Caco-2 (cell line): Measurements from ENCODE around the gene PBX2. TPM values are rescaled to one million over a fixed set of nuclear protein-coding genes. Genes with fewer than 3 reads are reported as not detected.
A peak's percentile ranks its signal among the peaks of the same experiment; 100 is the strongest.

Experiments
- BruUV-seq: library from RNA; stranded (reverse); fragments of 400-500 nt; replicated peaks from 2 replicates; lab custom pipeline; 2021; lab: Mats Ljungman, UMichigan
- CTCF ChIA-PET: fragments of 300-600 bp; sonication (Branson Sonifier 250); formaldehyde crosslinking; loops from one replicate; lab custom pipeline; 2022; ENCODE audit warnings: antibody characterized with exemption; lab: Charles Lee
- POLR2A ChIA-PET: fragments of 300-600 bp; sonication (Branson Sonifier 250); formaldehyde crosslinking; loops from one replicate; lab custom pipeline; 2022; ENCODE audit warnings: antibody characterized with exemption; lab: Charles Lee
- DNase-seq, 2 experiments: peaks; one replicate each; pipeline versions ENCODE4 v3.0.0 to v3.0.0-alpha.2; 2020 to 2022
- H3K27me3 ChIP-seq: replicated peaks from 2 replicates; pipeline ENCODE4 v1.6.0; 2011; ENCODE audit warnings: low read length; ENCODE audit not compliant: control insufficient read depth, insufficient read depth
- H3K36me3 ChIP-seq: 2 replicates; pipeline ENCODE4 v1.5.1; 2011; ENCODE audit warnings: low read length; ENCODE audit not compliant: control insufficient read depth, insufficient read depth
- H3K4me1 ChIP-seq: fragments of 250-450 bp; sonication (Bioruptor Pico); 2 replicates; pipeline ENCODE4 v1.5.1; 2020; ENCODE audit warnings: mild to moderate bottlenecking
- H3K4me3 ChIP-seq: 2 replicates; pipeline ENCODE4 v1.5.1; 2011; ENCODE audit warnings: low read depth, mild to moderate bottlenecking, control low read depth, low read length
- H3K9me3 ChIP-seq: fragments of 250-450 bp; sonication (Bioruptor Pico); 2 replicates; pipeline ENCODE4 v1.5.1; 2020; ENCODE audit warnings: mild to moderate bottlenecking, moderate library complexity
- H3K27ac Mint-ChIP-seq: one replicate; pipeline ENCODE4 v1.8.0; 2022; ENCODE audit warnings: mixed read lengths; ENCODE audit not compliant: unreplicated experiment
- H3K27me3 Mint-ChIP-seq: one replicate; pipeline ENCODE4 v1.8.0; 2022; ENCODE audit warnings: mixed read lengths; ENCODE audit not compliant: insufficient read depth, unreplicated experiment
- H3K36me3 Mint-ChIP-seq: one replicate; pipeline ENCODE4 v1.8.0; 2022; ENCODE audit warnings: mild to moderate bottlenecking, mixed read lengths; ENCODE audit not compliant: insufficient read depth, unreplicated experiment
- H3K4me1 Mint-ChIP-seq: one replicate; pipeline ENCODE4 v1.8.0; 2022; ENCODE audit warnings: low read depth, mixed read lengths; ENCODE audit not compliant: unreplicated experiment
- H3K4me3 Mint-ChIP-seq: one replicate; pipeline ENCODE4 v1.8.0; 2022; ENCODE audit warnings: mild to moderate bottlenecking, moderate library complexity, mixed read lengths; ENCODE audit not compliant: unreplicated experiment
- H3K9me3 Mint-ChIP-seq: one replicate; pipeline ENCODE4 v1.8.0; 2022; ENCODE audit warnings: mixed read lengths; ENCODE audit not compliant: unreplicated experiment
- intact Hi-C: fragments of 100-400 bp; cut with micrococcal nuclease; formaldehyde crosslinking; loops from one replicate; pipeline ENCODE4 v1.10.0; 2022; ENCODE audit not compliant: unreplicated experiment
- microRNA-seq: library from miRNA; unstranded; fragments of <30 nt; microRNA quantifications from one replicate; pipeline ENCODE4 v1.2.0, GENCODE V29; 2022
- total RNA-seq: library from RNA; stranded (reverse); gene quantifications from 2 replicates; pipeline ENCODE4 v1.2.3, GENCODE V29; 2022
- TF ChIP-seq, protein P1 (sequence below), 2 experiments: fragments of 200-600 bp in 1 of 2; IDR thresholded peaks; 1 replicate in 1 of 2; 2 replicates in 1 of 2; pipeline versions ENCODE4 v1.5.1 to v1.8.0; 2011 to 2022; ENCODE audit warnings: antibody characterized with exemption in 1 of 2, control low read depth in 1 of 2, inconsistent platforms in 1 of 2, low read depth in 1 of 2, low read length in 1 of 2, mild to moderate bottlenecking in 1 of 2, moderate library complexity in 1 of 2; ENCODE audit not compliant: insufficient read depth in 1 of 2, severe bottlenecking in 1 of 2, unreplicated experiment in 1 of 2

PBX2 gene
- total RNA-seq, 1 experiment from 2014 or later = 96.3 TPM

DNA sequence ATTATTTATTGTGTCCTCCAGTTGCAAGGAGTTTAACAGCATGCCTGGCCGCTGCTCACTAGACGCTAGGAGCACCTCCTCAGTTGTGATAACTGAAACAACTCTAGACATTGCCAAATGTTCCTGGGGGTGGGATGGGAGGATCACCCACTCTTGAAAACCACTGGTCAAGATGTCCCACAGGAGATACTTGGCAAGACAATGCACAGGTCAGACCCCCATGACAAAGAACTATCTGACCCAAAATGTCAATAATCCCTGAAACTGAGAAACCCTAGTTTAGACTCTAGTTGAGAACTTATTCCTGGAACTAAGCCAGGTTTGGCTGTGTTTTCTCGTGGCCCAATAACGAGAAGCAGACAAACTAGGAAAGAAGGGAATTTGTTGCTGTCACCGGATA, 50.4 kb downstream of the PBX2 start:
- TF ChIP-seq, protein P1, sequence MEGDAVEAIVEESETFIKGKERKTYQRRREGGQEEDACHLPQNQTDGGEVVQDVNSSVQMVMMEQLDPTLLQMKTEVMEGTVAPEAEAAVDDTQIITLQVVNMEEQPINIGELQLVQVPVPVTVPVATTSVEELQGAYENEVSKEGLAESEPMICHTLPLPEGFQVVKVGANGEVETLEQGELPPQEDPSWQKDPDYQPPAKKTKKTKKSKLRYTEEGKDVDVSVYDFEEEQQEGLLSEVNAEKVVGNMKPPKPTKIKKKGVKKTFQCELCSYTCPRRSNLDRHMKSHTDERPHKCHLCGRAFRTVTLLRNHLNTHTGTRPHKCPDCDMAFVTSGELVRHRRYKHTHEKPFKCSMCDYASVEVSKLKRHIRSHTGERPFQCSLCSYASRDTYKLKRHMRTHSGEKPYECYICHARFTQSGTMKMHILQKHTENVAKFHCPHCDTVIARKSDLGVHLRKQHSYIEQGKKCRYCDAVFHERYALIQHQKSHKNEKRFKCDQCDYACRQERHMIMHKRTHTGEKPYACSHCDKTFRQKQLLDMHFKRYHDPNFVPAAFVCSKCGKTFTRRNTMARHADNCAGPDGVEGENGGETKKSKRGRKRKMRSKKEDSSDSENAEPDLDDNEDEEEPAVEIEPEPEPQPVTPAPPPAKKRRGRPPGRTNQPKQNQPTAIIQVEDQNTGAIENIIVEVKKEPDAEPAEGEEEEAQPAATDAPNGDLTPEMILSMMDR (IDR thresholded peaks at IDR 0.05; ENCODE audit: insufficient read depth in 1 of 2, low read depth in 1 of 2, low read length in 1 of 2, severe bottlenecking in 1 of 2, unreplicated experiment in 1 of 2) = no peak
- Mint-ChIP-seq H3K4me1 (peaks cover 24% of the 10 kb centered on the region), H3K27me3 (no peaks in the 10 kb centered on the region), H3K27ac (no peak overlapping the region), H3K4me3 (no peak overlapping the region), H3K9me3 (no peaks in the 10 kb centered on the region), H3K36me3 (peaks cover 16% of the 10 kb centered on the region)
- intact Hi-C loops = no loop called here
- CTCF ChIA-PET = no interaction called here
- POLR2A ChIA-PET = no interaction called here
- H3K4me1 ChIP-seq = peaks cover 43% of the 10 kb centered on the region
- H3K27me3 ChIP-seq = no peaks in the 10 kb centered on the region
- DNase-seq = no peak
- H3K4me3 ChIP-seq = no peak overlapping the region
- no peaks in the 10 kb centered on the region for H3K9me3 ChIP-seq
- H3K36me3 ChIP-seq = no peaks in the 10 kb centered on the region
- no TSS peak for BruUV-seq

- DNase-seq = no peak
- no peaks in the 10 kb centered on the region for H3K9me3 Mint-ChIP-seq
- H3K27ac Mint-ChIP-seq = no peak overlapping the region
- TF ChIP-seq, protein P1 (IDR thresholded peaks at IDR 0.05; ENCODE audit: insufficient read depth in 1 of 2, low read depth in 1 of 2, low read length in 1 of 2, severe bottlenecking in 1 of 2, unreplicated experiment in 1 of 2) = no peak
- H3K36me3 ChIP-seq = no peaks in the 10 kb centered on the region
- CTCF ChIA-PET = no interaction called here
- peaks cover 24% of the 10 kb centered on the region for H3K4me1 Mint-ChIP-seq
- peaks cover 16% of the 10 kb centered on the region for H3K36me3 Mint-ChIP-seq
- no peak overlapping the region for H3K4me3 Mint-ChIP-seq
- no peaks in the 10 kb centered on the region for H3K27me3 ChIP-seq
- intact Hi-C loops = no loop called here
- POLR2A ChIA-PET = no interaction called here
- H3K27me3 Mint-ChIP-seq = no peaks in the 10 kb centered on the region
- peaks cover 25% of the 10 kb centered on the region for H3K4me1 ChIP-seq
- no peaks in the 10 kb centered on the region for H3K9me3 ChIP-seq
- no TSS peak for BruUV-seq
- no peak overlapping the region for H3K4me3 ChIP-seq
Measured at GRCh38 chr6:32137454-32137853, 52.5 kb downstream of the PBX2 start.

Small RNA genes lying within 50 kb of the gene (microRNA-seq; reads per million reads assigned to microRNA genes)
- gene MIR6721 = 3.3 reads per million, percentile 21 among the genes with 10 or more reads in this experiment
- not detected for gene MIR6833

Other genes with a start within 250 kb of the PBX2 start
- gene CFB, start 244.1 kb downstream of the PBX2 start, total RNA-seq = 31.0 and 32.1 TPM in 2 replicates
- gene NELFE, start 231.2 kb downstream of the PBX2 start, total RNA-seq = 75.3 and 82.0 TPM in 2 replicates
- 70.0 and 77.9 TPM in 2 replicates for gene SKIC2, start 231.0 kb downstream of the PBX2 start, total RNA-seq
- gene DXO, start 218.1 kb downstream of the PBX2 start, total RNA-seq = 22.4 and 23.7 TPM in 2 replicates
- gene C4A, start 208.1 kb downstream of the PBX2 start, total RNA-seq = 1.0 and 1.5 TPM in 2 replicates
- 1.1 and 1.4 TPM in 2 replicates for gene C4B, start 175.4 kb downstream of the PBX2 start, total RNA-seq
- gene CYP21A2, start 151.8 kb downstream of the PBX2 start, total RNA-seq = not detected in 2 replicates
- 2.7 and 3.9 TPM in 2 replicates for gene TNXB, start 80.9 kb downstream of the PBX2 start, total RNA-seq
- 61.5 and 64.9 TPM in 2 replicates for gene ATF6B, start 62.0 kb downstream of the PBX2 start, total RNA-seq
- 8.9 and 9.1 TPM in 2 replicates for gene FKBPL, start 59.9 kb downstream of the PBX2 start, total RNA-seq
- gene PRRT1, start 38.3 kb downstream of the PBX2 start, total RNA-seq = 2.0 and 3.6 TPM in 2 replicates
- 80.8 and 92.5 TPM in 2 replicates for gene PPT2, start 36.1 kb downstream of the PBX2 start, total RNA-seq
- gene EGFL8, start 25.6 kb downstream of the PBX2 start, total RNA-seq = 44.6 and 45.0 TPM in 2 replicates
- 60.4 and 61.9 TPM in 2 replicates for gene AGPAT1, start 14.1 kb downstream of the PBX2 start, total RNA-seq
- gene RNF5, start 11.8 kb downstream of the PBX2 start, total RNA-seq = 64.7 and 70.7 TPM in 2 replicates
- 8.3 and 10.3 TPM in 2 replicates for gene AGER, start 5.9 kb downstream of the PBX2 start, total RNA-seq
- 0.41 and 0.67 TPM in 2 replicates for gene GPSM3, start 2.4 kb upstream of the PBX2 start, total RNA-seq
- 0.30 and 0.43 TPM in 2 replicates for gene NOTCH4, start 33.9 kb upstream of the PBX2 start, total RNA-seq
- not detected in 2 replicates for gene TSBP1, start 181.7 kb upstream of the PBX2 start, total RNA-seq
- not detected in 2 replicates for gene BTNL2, start 217.0 kb upstream of the PBX2 start, total RNA-seq
- gene HLA-DRA, start 249.7 kb upstream of the PBX2 start, total RNA-seq = not detected in 2 replicates